ENCODE results near the gene ACTA1.
"Not testable (repeated sequence)": the region's sequence is repeated elsewhere in the genome, so short reads cannot be mapped to it uniquely, and the experiment has no call there.

Gene ACTA1

DNA sequence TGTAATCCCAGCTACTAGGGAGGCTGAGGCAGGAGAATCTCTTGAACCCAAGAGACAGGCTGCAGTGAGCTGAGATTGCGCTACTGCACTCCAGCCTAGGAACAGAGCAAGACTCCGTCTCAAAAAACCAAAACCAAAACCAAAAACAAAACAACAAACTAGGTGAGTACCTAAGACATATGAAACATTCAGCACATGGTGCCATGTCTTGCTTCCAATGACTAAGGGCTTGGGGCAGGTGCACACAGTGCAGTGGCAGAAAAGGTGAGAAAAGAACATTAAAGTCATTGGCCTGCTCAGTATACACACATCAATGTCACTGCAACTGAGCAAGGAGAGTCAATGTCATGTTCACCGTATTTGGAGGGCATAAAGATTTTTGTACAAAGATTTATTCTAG lies 4.1 kb upstream of the ACTA1 start:
- DNase-seq: no peak

DNA sequence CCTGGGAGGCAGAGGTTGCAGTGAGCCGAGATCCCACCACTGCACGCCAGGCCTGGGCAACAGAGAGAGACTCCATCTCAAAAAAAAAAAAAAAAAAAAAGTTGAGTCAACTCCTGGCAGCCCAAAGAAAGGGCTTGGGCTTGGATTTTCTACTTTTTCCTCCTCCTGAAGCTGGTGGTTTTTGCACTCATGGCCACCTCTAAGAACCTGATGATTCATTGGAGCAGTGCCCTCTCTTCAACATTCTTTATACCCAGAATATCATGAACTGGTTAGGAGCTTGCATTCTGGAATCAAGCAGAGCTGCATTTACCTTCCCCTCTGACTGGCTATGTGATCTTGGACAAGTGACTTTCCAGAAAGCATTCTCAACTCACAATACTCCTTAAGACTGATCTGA lies 3.5 kb upstream of the ACTA1 start:
- DNase-seq: no peak

DNA sequence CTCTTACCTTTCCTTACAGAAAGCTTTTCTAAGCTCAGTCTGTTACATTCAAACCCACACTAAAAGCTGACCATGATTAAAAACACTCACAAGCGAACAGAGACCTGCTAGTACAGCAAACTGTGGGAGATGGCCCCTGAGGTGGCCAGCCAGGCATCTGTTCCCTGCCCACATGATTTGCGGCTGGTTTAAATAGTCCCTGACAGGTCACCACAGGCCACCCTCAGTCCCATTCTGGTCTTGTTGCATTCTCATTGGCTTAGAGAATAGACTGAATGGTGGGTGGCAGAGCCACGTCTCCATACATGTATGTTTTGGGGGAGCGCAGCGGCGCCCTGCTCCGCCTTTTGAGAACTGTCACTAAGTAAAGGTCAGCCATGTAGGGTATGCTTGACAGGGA lies 2.3 kb upstream of the ACTA1 start:
- DNase-seq: no peak

DNA sequence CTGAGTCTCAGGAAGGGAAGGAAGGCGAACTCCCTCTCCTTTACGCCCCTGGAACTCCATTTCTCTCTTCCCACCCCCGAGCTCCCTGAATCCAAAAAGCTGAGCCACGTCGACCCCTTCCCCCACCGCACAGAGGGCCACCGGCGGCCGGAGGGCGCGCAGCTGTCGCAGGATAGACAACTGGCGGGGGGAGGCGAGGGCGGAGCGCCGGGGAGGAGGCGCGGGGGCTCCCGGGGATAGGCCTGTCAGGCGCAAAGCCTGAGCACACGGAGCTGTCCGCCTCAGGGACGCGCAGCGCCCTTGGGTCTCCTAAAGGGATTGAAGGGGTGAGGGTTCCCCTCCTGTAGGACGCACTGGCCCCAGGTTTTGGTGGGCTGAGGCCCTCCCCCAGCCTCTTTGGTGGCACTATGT lies 752 bp upstream of the ACTA1 start:
- DNase-seq: no peak

DNA sequence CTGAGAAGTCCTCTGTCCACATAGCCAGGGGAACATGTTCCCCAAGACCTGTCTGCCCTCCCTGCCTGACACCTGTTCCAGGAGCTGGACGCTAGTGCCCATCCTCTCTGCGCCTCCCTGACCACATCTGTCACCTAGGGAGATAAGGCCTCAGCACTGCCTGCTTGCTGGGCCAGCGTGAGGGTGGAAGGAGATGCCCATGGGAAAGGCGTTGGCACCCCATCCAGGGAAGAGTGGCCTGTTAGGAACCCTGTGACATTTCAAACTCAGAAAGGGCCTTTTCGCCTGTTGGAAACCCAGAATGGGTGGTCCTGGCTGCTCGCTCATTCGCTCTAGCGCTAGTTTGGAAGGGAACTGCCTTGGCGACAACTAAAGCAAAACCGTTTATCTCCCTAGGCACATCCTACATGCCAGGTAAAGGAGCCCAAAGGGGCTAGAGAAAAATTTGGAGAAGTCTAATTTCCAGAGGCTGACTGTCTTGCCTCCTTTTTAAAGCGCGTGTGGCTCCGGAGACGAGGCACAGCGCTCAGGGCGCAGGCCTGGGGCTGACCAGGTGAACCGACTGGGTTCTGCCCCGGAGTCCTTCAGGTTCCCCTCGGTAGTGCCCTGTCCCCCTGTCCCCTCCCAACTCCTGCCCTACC lies 410 bp downstream of the ACTA1 start:
- DNase-seq: no peak

DNA sequence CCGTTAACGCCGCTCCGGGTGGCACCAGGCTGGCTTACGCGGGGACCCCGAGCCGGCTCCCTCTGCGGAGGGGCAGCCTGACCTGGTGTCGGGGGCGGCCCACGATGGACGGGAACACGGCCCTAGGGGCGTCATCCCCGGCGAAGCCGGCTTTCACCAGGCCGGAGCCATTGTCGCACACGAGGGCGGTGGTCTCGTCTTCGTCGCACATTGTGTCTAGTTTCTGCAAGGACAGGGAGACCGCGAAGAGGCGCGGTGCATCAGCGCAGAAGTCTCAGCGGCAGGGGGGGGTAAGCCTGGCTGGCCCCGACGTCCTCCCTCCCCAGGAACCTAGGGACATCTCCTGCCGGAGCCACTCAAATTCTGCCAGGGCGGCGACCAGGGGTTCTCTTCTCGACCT lies 989 bp downstream of the ACTA1 start:
- DNase-seq: no peak

DNA sequence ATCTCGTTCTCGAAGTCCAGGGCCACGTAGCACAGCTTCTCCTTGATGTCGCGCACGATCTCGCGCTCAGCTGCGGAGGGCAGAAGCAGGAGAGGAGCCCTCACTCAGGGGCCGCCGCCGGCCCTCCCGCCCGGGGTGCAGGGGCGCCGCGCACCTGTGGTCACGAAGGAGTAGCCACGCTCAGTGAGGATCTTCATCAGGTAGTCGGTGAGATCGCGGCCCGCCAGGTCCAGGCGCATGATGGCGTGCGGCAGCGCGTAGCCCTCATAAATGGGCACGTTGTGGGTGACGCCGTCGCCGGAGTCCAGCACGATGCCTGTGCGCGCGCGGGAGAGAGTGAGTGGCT lies 1.8 kb downstream of the ACTA1 start:
- DNase-seq: no peak

DNA sequence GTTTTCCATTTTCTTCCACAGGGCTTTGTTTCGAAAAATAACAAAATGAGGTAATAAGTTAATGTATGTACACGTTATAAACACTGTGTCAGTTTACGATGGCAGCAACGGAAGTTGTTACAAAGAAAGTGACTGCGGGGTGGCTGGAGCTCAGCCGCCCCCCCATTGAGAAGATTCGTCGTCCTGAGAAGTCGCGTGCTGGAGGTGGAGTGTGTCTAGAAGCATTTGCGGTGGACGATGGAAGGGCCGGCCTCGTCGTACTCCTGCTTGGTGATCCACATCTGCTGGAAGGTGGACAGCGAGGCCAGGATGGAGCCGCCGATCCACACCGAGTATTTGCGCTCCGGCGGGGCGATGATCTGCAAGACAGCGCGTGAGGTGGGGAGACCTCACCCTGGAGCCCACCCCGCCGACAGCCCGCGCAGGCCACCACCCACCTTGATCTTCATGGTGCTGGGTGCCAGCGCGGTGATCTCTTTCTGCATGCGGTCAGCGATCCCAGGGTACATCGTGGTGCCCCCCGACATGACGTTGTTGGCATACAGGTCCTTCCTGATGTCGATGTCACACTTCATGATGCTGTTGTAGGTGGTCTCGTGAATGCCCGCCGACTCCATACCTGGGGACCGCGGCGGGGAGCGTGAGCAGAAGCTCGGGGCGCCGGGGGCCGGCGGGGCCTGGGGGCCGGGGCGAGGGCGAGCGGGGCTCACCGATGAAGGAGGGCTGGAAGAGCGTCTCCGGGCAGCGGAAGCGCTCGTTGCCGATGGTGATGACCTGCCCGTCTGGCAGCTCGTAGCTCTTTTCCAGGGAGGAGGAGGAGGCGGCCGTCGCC lies 2.4 kb downstream of the ACTA1 start:
- no peak for DNase-seq

DNA sequence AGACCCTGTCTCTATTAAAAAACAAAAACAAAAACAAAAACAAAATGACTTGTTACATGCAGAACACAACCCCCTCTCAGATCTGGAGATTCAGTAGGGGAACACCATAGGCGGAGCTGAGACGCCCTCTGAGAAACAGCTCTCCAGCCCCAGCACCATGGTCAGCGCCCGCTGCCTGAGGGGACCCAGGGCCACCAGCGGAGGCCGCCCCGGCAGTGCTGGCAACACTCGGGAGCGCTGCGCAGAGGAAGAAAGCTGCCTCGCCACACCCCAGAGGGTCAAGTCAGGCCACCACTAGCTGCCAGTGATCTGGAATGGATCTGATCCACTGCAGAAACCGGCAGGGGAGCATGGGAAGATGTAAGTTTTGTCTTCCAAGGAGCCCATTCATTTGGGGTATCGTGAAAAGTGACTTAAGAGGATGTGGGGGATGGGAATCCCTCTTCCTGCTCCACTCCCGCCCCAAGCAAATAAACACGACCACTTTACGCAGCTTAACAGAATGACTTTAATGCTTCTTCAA lies 3.1 kb downstream of the ACTA1 start:
- peak; percentile 44 for DNase-seq

DNA sequence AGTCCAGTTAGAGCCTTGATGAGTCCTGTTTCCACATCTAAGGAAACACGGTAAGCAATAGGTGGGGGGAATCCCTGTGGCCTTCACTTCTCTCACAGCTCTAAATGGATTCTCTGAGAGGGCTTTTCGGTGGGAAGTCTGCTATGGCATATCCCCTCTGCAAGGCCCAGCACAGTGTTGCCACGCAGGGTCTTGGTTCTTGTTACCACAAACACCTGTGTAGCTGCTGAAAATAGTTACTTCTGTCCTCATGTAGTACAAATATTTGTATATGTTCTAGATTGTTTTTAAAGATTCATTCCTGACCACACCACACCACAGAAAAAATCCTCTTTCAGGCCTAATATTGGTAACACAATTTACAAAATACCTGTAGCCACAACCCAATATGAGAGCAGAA lies 5.6 kb downstream of the ACTA1 start:
- DNase-seq: no peak

DNA sequence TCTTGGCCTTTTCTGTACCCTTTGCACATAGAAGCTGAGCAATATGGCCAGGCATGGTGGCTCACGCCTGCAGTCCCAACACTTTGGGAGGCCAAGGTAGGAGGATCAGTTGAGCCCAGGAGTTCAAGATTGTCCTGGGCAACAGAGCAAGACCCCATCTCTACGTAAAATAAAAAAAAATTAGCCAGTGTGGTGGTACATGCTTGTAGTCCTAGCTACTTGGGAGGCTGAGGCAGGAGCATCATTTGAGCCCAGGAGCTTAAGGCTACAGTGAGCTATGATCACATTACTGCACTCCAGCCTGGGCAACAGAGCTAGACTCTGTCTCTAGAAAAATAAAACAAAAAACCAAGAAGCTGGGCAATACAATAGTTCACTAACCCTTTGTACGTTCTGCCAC lies 6.3 kb downstream of the ACTA1 start:
- DNase-seq: no peak

DNA sequence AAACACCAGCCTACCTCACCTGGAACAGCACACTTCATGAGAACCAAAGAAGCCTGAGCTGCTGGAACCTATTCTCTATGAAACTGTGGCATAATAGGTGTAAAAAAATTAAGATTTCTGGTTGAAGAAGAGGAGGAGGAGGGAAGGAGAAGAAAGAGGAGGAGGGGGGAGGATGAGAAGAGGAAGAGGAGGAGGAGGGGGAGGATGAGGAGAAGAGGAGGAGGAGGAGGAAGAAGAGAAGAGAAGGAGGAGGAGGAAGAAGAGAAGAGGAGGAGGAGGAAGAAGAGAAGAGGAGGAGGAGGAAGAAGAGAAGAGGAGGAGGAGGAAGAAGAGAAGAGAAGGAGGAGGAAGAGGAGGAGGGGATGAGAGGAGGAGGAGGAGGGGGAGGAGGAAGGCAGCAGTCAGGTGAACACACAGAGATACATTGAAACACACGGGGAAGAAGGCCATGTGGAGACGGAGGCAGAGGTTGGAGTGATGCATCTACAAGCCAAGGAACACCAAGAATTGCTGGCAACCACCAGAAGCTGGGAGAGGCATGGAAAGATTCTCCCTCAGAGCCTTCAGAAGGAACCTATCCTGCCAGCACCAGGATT lies 8.2 kb downstream of the ACTA1 start:
- DNase-seq: no peak

DNA sequence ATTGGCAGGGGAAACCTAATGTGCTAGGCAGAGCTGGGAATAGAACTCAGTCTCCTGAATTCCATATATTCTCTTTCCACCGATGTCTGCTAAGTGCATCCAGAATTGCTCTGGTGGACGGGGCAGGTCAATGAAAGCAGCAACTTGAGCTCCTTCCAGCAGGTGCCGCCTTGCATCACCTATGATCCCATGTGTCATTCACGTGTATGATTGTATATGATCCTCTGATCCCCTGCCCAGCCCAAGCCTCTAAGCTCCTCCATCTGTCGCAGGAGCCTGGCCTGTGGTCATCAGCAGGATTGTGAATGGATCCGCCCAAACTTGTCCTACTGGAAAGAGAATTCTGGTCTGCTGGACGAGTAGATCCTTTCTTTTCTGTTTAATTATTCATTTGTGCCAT lies 13.1 kb downstream of the ACTA1 start:
- DNase-seq: no peak

DNA sequence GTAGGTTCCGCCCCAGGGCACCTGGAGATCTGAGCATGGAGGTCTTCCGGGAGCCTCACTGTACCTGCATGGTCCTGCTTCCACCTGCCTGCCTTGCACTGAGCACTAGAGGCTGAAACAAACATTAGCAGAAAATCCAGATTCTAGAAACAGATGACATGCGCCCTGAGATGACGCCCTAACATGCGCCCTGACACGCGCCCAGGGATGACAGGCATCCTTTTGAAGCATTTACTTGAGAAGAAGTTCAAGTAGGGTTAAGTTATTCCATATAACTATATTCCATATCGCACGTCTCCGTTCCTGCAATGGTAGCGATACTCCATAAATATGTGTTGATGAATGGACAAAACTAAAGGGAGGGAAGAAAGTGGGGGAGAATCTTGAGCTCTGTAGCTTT lies 13.7 kb downstream of the ACTA1 start:
- DNase-seq: no peak

DNA sequence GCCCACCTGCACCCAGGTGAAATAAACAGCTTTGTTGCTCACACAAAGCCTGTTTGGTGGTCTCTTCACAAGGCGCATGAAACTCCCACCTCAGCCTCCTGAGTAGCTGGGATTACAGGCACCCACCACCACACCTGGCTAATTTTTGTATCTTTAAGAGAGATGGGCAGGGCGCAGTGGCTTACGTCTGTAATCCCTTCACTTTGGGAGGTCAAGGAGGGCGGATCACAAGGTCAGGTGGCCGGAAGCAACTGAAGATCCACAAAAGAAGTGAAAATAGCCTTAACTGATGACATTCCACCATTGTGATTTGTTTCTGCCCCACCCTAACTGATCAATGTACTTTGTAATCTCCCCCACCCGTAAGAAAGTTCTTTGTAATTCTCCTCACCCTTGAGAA lies 15.3 kb downstream of the ACTA1 start:
- not testable (repeated sequence) for DNase-seq

DNA sequence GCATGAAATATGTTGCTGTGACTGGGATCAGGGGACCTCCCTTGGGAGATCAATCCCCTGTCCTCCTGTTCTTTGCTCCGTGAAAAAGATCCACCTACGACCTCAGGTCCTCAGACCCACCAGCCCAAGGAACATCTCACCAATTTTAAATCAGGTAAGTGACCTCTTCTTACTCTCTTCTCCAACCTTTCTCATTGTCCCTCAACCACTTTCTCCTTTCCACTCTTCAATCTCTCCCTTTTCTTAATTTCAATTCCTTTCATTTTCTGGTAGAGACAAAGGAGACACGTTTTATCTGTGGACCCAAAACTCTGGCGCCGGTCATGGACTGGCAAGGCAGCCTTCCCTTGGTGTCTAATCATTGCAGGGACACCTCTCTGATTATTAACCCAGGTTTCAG lies 21.1 kb downstream of the ACTA1 start:
- not testable (repeated sequence) for DNase-seq

DNA sequence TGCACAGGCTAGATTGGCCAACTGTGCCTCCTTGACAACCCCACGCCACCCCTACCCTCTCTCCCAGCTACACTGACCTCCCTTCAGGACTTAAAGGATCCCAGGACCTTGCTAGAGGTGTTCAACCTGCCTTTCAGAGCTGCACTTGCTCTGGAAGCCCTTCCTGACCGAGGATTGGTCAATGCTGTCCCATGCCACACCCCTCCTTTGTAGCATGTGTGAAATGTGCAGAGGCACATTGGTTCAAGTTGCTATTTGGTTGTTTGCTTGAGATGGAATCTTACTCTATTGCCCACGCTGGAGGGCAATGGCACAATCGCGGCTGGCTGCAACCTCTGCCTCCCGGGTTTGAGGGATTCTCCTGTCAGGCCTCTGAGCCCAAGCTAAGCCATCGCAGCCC lies 21.8 kb downstream of the ACTA1 start:
- no peak for DNase-seq

DNA sequence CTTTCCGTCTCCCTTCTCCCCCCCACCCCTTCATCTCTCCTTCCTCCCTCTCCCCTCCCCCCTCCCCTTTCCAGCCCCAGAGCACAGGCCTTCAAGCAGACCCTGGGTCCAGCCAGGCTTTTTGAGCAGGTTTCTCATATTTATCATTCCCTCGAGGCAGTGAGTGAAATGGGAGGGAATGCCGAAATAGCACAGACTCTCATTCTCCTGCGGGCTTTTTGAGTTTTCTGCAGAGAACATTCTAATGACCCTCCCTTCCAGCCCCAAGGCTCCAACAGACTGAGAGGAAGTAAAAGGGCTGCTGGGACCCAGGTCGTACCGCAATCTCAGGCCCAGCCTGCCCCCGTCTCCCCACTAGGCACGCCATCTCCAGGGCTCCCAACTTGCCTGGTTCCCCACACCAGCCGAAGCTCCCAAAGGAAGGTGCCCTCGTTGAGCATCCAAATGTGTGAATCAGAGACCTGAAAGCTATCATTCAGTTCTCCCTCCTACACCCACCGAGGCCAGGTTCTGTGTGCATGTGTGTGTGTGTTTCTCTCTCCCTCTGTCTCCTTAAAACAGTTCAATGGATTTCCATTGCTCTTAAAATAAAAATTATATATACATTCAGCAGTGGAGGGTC lies 22.3 kb downstream of the ACTA1 start:
- DNase-seq: no peak

DNA sequence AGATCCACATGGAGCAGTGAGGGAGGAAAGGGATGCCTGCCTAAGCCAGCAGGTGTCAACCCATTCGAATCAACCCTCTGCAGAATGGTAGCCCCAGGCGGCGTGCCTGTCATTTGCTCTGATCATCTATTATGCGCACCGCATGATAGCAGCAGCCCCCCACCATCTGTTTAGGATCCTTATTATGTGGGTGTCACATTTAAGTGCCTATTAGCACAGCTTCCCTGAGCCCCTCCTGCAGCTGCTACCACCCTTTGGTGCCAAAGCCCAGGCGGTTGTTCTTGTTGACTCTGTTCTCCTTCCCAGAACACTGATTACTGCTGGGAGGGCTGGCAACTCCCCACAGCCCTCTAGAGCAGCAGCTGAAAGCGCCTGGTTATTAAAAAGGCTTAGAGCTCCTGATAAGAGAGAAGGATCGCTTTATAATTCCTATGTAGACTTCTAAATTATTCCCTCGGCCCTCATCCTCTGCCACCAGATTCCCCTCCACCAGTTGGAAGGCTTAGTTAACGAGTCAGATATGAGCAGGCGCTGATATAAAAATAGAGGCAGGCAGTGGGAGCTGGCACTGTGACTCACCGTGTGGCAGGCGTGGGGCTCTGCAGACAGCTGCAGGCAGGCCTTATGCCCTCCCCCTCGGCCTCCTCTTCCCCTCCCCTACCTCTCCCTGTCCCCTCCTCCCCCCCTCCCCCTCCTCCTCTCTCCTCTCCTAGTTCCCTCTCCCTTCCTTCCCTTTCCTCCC lies 23.0 kb downstream of the ACTA1 start:
- peak; percentile 23 for DNase-seq

DNA sequence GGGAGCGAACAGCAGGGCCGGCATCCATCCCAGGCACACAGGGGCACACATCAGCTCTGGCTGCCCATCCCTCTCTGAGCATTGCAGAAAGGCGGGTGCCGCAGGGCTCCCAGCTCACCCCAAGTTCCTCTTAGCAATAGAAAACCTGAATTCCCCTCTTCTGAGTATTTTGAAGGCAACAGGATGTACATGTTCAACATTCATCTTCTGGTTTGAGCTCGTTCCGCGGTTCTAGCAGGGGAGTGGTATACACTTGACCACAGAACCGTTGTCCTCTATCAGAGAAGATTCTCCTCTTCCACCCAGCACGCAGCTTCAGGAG lies 23.6 kb downstream of the ACTA1 start:
- DNase-seq: no peak

DNA sequence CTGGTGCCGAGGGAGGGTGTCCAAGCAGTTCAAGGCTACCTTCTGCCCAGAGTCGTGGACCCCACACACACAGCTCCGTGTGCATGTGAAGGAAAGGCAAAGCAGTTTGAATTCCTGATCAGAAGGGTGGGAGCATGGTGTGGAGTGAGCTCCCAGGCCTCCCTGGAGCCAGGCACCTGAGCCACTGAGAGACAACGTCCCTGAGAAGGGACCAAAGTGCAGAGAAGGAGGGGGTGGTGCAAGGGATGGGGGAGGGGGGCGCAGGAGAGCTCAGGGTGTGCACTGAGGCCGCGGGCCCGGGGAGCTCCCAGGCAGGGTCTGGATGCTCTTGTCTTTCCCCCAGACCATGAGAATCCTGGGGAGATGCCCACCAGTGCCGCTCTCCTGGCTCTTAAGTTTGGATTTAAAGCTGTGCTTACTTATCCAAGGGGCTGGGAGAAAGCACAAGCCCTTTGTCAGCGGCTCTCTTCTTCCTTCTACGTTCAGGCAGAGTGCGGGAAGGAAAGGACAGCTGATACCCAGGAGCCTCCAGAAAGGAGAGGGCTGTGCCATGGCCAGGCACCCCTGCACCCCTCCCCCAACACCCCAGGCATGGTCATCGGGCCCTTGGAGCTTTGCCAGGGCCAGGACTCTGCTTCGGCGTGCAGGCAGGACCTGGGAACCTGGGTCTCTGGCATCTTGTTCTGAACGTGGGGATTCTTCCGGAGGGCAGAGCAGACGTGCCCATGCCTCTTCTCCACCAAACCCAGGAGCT lies 24.1 kb downstream of the ACTA1 start:
- no peak for DNase-seq

DNA sequence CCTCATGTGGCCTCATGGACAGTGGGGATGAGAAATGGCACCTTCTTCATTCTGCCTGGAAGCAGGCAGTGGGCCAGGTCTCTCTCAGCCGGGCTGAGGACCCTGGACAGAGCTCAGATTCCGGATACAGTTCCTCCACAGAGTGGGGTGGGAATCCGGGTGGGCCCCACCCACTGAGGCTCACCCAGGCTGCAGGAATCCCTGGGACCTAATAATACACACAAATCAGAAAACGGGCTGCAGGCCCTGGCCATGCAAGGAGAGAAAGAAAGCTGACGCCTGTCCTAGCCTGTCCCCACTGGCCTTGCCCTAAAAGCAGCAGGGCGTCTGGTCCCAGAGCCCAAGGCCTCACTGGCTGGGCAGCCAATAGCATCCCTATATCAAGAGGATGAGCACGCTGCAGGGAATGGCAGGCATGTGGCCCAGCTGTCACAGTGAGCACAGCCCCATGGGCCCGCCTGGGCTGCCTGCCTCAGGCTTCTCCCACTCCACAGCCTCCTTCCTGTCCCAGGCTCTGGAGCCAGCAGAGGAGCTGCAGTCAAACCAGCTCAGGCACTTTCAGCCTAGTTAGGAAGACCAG lies 25.3 kb downstream of the ACTA1 start:
- no peak for DNase-seq

All from activated CD4-positive, alpha-beta T cell treated with anti-CD3 and anti-CD28 coated beads, Interleukin-2, Interleukin-6, amounts not matched to agents 100 ng/mL and 50 ng/mL, durations not matched to agents 16 hours and 8 hours (primary cell).